GM23248 (cell line): ENCODE data around the gene ZG16B.

Source experiments
- EZH2 ChIP-seq: fragments of 200-600 bp; sonication (generic); IDR thresholded peaks from 2 replicates; pipeline ENCODE4 v1.6.1; 2018; ENCODE audit warnings: antibody characterized with exemption, mild to moderate bottlenecking; ENCODE audit not compliant: insufficient read depth, poor library complexity, severe bottlenecking
- EZH2phosphoT487 ChIP-seq: fragments of 200-600 bp; sonication (generic); IDR thresholded peaks from 2 replicates; pipeline ENCODE4 v1.6.1; 2018; ENCODE audit warnings: antibody characterized with exemption, moderate library complexity, mild to moderate bottlenecking, low read depth; ENCODE audit not compliant: insufficient read depth

GRCh38 chr16:2854700-2855309 is 24.7 kb downstream of the ZG16B start:
- TF ChIP-seq EZH2phosphoT487 (no peak), EZH2 (no peak)
